GM12878 (cell line): Measurements from ENCODE around the gene DIRAS1. TPM values are rescaled to one million over a fixed set of nuclear protein-coding genes. Genes with fewer than 3 reads are reported as not detected.

Experiments
- ATAC-seq: fragments of 200-7000 bp; cut with Tn5 transposase; 3 replicates; pipeline ENCODE4 v1.9.1; 2020; ENCODE audit warnings: mild to moderate bottlenecking, moderate library complexity
- BruUV-seq: library from RNA; stranded (reverse); fragments of 400-500 nt; replicated peaks from 2 replicates; lab custom pipeline; 2021; lab: Mats Ljungman, UMichigan
- CTCF ChIA-PET: fragments of 300-600 bp; sonication (Branson Sonifier 250); formaldehyde crosslinking; extraction: SDS; loops from one replicate; lab custom pipeline; 2021; ENCODE audit warnings: inconsistent platforms; lab: Yijun Ruan, JAX
- POLR2A ChIA-PET: fragments of 350-600 bp; formaldehyde crosslinking; extraction: SDS; loops from one replicate; lab custom pipeline; 2021; ENCODE audit warnings: inconsistent platforms; lab: Charles Lee
- RAD21 ChIA-PET: fragments of 300-600 bp; sonication (Branson Sonifier 250); formaldehyde crosslinking; loops from one replicate; lab custom pipeline; 2023; ENCODE audit warnings: antibody characterized with exemption; ENCODE audit not compliant: unreplicated experiment; lab: Charles Lee
- SMC1A ChIA-PET: fragments of 300-600 bp; sonication (Branson Sonifier 250); formaldehyde crosslinking; loops from one replicate; lab custom pipeline; 2023; ENCODE audit not compliant: unreplicated experiment, uncharacterized antibody; lab: Charles Lee
- DNase-seq: peaks from one replicate; pipeline ENCODE4 v3.0.0-alpha.2; 2011; ENCODE audit warnings: low read depth, low spot score
- FAIRE-seq: peaks from 3 replicates; lab custom pipeline; 2011; peaks lifted over from hg19 to GRCh38; lab: Jason Lieb, UNC
- H2AFZ ChIP-seq: 2 replicates; pipeline ENCODE4 v1.6.0; 2011; ENCODE audit warnings: low read depth, low read length, control low read depth; ENCODE audit not compliant: control insufficient read depth
- H3K27ac ChIP-seq: 2 replicates; pipeline ENCODE4 v1.5.1; 2011; ENCODE audit warnings: control low read depth; ENCODE audit not compliant: control insufficient read depth, insufficient read depth
- H3K27me3 ChIP-seq, 2 experiments: replicated peaks in 1 of 2; 2 replicates each; pipeline versions ENCODE4 v1.6.0 to v1.6.1; 2011; ENCODE audit warnings: low read length in 1 of 2; ENCODE audit not compliant: control insufficient read depth in 2 of 2, insufficient read depth in 2 of 2
- H3K36me3 ChIP-seq, 2 experiments: 2 replicates each; pipeline ENCODE4 v1.5.1; 2011; ENCODE audit warnings: low read length in 1 of 2; ENCODE audit not compliant: control insufficient read depth in 2 of 2, insufficient read depth in 2 of 2
- H3K4me1 ChIP-seq: 2 replicates; pipeline ENCODE4 v1.6.1; 2011; ENCODE audit warnings: mild to moderate bottlenecking, low read length, moderate library complexity, mixed read lengths; ENCODE audit not compliant: control insufficient read depth, insufficient read depth
- H3K4me2 ChIP-seq: 2 replicates; pipeline ENCODE4 v1.6.0; 2011; ENCODE audit warnings: control low read depth; ENCODE audit not compliant: control insufficient read depth, insufficient read depth
- H3K4me3 ChIP-seq: fragments of 200-600 bp; sonication (generic); 2 replicates; pipeline ENCODE4 v1.5.1; 2016
- H3K79me2 ChIP-seq: 2 replicates; pipeline ENCODE4 v1.6.0; 2011; ENCODE audit warnings: low read length; ENCODE audit not compliant: control insufficient read depth, insufficient read depth
- H3K9ac ChIP-seq: 2 replicates; pipeline ENCODE4 v1.8.0; 2011; ENCODE audit warnings: low read length, control low read depth, mixed read lengths; ENCODE audit not compliant: control insufficient read depth, insufficient read depth
- H3K9me3 ChIP-seq: replicated peaks from 3 replicates; pipeline ENCODE4 v1.5.1; 2011; ENCODE audit warnings: mild to moderate bottlenecking, low read length; ENCODE audit not compliant: control insufficient read depth, insufficient read depth
- H4K20me1 ChIP-seq: 2 replicates; pipeline ENCODE4 v1.6.0; 2011; ENCODE audit not compliant: control insufficient read depth, insufficient read depth
- EP300 ChIP-seq, 2 experiments: fragments of 150-350 bp in 1 of 2; IDR thresholded peaks; 2 replicates each; pipeline ENCODE4 v1.6.1; 2011 to 2012; ENCODE audit warnings: low read depth in 2 of 2, low read length in 2 of 2, borderline replicate concordance in 1 of 2, improper control_type of control experiment in 1 of 2, inconsistent platforms in 1 of 2; ENCODE audit not compliant: control insufficient read depth in 1 of 2
- ETV6 ChIP-seq, 2 experiments: fragments of 450-650 bp in 1 of 2; IDR thresholded peaks in 1 of 2; conservative IDR thresholded peaks in 1 of 2; 2 replicates each; pipeline ENCODE4 v1.6.1; 2014; ENCODE audit warnings: antibody characterized with exemption in 1 of 2, borderline replicate concordance in 1 of 2, low read depth in 1 of 2, mild to moderate bottlenecking in 1 of 2, moderate library complexity in 1 of 2
- HDAC6 ChIP-seq: fragments of 200-600 bp; sonication (generic); IDR thresholded peaks from one replicate; pipeline ENCODE4 v1.8.0; 2017; ENCODE audit warnings: antibody characterized with exemption; ENCODE audit not compliant: unreplicated experiment
- JUND ChIP-seq: IDR thresholded peaks from 2 replicates; pipeline ENCODE4 v1.6.1; 2012; ENCODE audit warnings: low read depth, mild to moderate bottlenecking, low read length, improper control_type of control experiment, moderate library complexity
- RAD51 ChIP-seq: fragments of 450-650 bp; IDR thresholded peaks from 2 replicates; pipeline ENCODE4 v1.6.1; 2016; ENCODE audit warnings: moderate library complexity, mild to moderate bottlenecking, inconsistent platforms
- SIX5 ChIP-seq: IDR thresholded peaks from 2 replicates; pipeline ENCODE4 v1.6.1; 2011; ENCODE audit warnings: mild to moderate bottlenecking, low read depth, low read length, moderate library complexity; ENCODE audit not compliant: severe bottlenecking
- SREBF1 ChIP-seq: IDR thresholded peaks from 2 replicates; pipeline ENCODE4 v1.6.1; 2012; ENCODE audit warnings: mild to moderate bottlenecking, low read length
- SUPT20H ChIP-seq: IDR thresholded peaks from 2 replicates; pipeline ENCODE4 v1.6.1; 2011; ENCODE audit warnings: low read depth, mild to moderate bottlenecking, low read length, moderate library complexity, borderline replicate concordance; ENCODE audit not compliant: control insufficient read depth
- ZNF687 ChIP-seq: fragments of 450-650 bp; IDR thresholded peaks from 2 replicates; pipeline ENCODE4 v1.6.1; 2017; ENCODE audit warnings: mild to moderate bottlenecking, moderate library complexity
- WGBS: methylation state at CpG from one replicate; pipeline ENCODE4 v1.1.6; 2016; ENCODE audit warnings: low lambda C conversion rate; ENCODE audit not compliant: insufficient replicate concordance, insufficient coverage; ENCODE audit errors: missing lambda C conversion rate; 5-methylcytosine and 5-hydroxymethylcytosine counted together
- in situ Hi-C: fragments of 300-500 bp; cut with MboI; formaldehyde crosslinking; loops from 9 replicates; pipeline ENCODE4 v1.14.3; 2018; ENCODE audit warnings: mixed read lengths
- intact Hi-C: fragments of 100-400 bp; cut with micrococcal nuclease; formaldehyde crosslinking; loops from one replicate; pipeline ENCODE4 v1.14.2; 2022; ENCODE audit not compliant: unreplicated experiment
- polyA plus RNA-seq, 11 experiments: library from polyadenylated mRNA; depleted of rRNA in 4 of 11; unstranded in 6 of 11; stranded (reverse) in 5 of 11; fragments of >200 nt; fragmentation: Nextera tagmentation in 4 of 11; fragmentation: Illumina TruSeq in 1 of 11; extraction: Ambion mirVana in 4 of 11; extraction: Trizol in 1 of 11; gene quantifications; 1 replicate in 1 of 11; 2 replicates in 10 of 11; pipeline versions ENCODE4 v1.2.1 to v1.2.3, GENCODE V29; 2011 to 2016; ENCODE audit warnings: inconsistent platforms in 2 of 11, missing spikeins in 2 of 11, low read depth in 1 of 11
- total RNA-seq, 4 experiments: library from RNA; depleted of rRNA in 3 of 4; stranded (reverse); fragments of >200 nt in 3 of 4; fragmentation: Illumina TruSeq in 1 of 4; extraction: Trizol in 1 of 4; gene quantifications; 2 replicates each; pipeline versions ENCODE4 v1.2.1 to v1.2.3, GENCODE V29; 2013 to 2021

DIRAS1 gene
- total and polyA plus RNA-seq, 10 of the 15 experiments (the other 5 are each of a cell fraction or from before 2014, with no cell fraction given): 0.04 to 0.18 (median 0.08) TPM; not detected in 3

- CTCF ChIA-PET: no interaction called here
- SMC1A ChIA-PET: interaction anchor here (1.0 kb wide), 1 partner anchor 11 kb away, joined by 3 read pairs; no protein-coding TSS in a partner anchor
- no peaks in the 10 kb centered on the region for H3K36me3 ChIP-seq
- H2AFZ ChIP-seq: no peak overlapping the region
- POLR2A ChIA-PET: no interaction called here
- H3K9ac ChIP-seq: no peak overlapping the region
- intact Hi-C loops: no loop called here
- H4K20me1 ChIP-seq: no peaks in the 10 kb centered on the region
- H3K27ac ChIP-seq: no peak overlapping the region
- DNase-seq (no peak), ATAC-seq (no peak), FAIRE-seq (no peak)
- RAD21 ChIA-PET: no interaction called here
- WGBS: 71% methylated on average over 46 of the region's 52 CpGs
- peaks cover 7% of the 10 kb centered on the region; the same call in 1 of the 3 replicates for H3K9me3 ChIP-seq
- H3K79me2 ChIP-seq: no peaks in the 10 kb centered on the region
- no peak overlapping the region for H3K4me2 ChIP-seq
- BruUV-seq: no TSS peak
- H3K4me1 ChIP-seq: no peaks in the 10 kb centered on the region
- H3K27me3 ChIP-seq: peaks cover 3 to 4% of the 10 kb centered on the region in 2 experiments; a peak in 1 of 4 replicates
- TF ChIP-seq HDAC6 (no peak), ZNF687 (no peak), RAD51 (no peak), JUND (no peak), SREBF1 (no peak), SIX5 (no peak), EP300 (IDR thresholded peaks at IDR 0.05; ENCODE audit: borderline replicate concordance in 1 of 2, control insufficient read depth in 1 of 2, low read depth in 2 of 2, low read length in 2 of 2) (no peak), ETV6 (conservative IDR thresholded peaks at IDR 0.05 in 1 of 2, IDR thresholded peaks at IDR 0.05 in 1 of 2; ENCODE audit: borderline replicate concordance in 1 of 2, low read depth in 1 of 2) (no peak), SUPT20H (no peak)
- H3K4me3 ChIP-seq: no peak overlapping the region
- in situ Hi-C loops: no loop called here
Measured at GRCh38 chr19:2717638-2718541, 3.3 kb downstream of the DIRAS1 start.
